CD4-positive, alpha-beta T cell treated with Interleukin-15 for 1 hour (primary cell): Measurements from ENCODE around the gene LTA.

Experiments used
- DNase-seq: peaks from one replicate; pipeline ENCODE4 v3.0.0-alpha.2; 2020

LTA gene, protein sequence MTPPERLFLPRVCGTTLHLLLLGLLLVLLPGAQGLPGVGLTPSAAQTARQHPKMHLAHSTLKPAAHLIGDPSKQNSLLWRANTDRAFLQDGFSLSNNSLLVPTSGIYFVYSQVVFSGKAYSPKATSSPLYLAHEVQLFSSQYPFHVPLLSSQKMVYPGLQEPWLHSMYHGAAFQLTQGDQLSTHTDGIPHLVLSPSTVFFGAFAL

DNA sequence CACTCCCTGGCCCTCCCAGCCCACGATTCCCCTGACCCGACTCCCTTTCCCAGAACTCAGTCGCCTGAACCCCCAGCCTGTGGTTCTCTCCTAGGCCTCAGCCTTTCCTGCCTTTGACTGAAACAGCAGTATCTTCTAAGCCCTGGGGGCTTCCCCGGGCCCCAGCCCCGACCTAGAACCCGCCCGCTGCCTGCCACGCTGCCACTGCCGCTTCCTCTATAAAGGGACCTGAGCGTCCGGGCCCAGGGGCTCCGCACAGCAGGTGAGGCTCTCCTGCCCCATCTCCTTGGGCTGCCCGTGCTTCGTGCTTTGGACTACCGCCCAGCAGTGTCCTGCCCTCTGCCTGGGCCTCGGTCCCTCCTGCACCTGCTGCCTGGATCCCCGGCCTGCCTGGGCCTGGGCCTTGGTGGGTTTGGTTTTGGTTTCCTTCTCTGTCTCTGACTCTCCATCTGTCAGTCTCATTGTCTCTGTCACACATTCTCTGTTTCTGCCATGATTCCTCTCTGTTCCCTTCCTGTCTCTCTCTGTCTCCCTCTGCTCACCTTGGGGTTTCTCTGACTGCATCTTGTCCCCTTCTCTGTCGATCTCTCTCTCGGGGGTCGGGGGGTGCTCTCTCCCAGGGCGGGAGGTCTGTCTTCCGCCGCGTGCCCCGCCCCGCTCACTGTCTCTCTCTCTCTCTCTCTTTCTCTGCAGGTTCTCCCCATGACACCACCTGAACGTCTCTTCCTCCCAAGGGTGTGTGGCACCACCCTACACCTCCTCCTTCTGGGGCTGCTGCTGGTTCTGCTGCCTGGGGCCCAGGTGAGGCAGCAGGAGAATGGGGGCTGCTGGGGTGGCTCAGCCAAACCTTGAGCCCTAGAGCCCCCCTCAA, at the start of gene LTA:
TSS of gene LTA (plus strand) at position 249 of the 871 bp plus-strand sequence. CDS start at position 703, 454 bp downstream.
- peak; percentile 85 for DNase-seq

DNA sequence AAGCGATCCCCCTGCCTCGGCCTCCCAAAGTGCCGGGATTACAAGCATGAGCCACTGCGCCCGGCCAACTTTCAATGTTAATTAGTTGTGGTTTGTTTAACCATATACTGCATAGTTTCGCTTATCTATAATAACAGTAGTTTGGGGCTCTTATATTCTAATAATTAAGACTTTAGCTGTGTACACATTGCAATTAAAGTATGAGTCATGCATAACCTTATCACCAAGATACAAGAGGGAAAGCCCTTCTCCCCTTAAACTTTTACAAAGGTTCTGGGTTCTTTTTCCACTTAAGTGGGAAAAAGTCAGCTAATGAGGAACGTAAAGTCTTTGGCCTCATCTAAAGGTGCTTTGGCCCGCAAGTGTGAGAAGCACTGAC, 46.5 kb upstream of the LTA start:
- DNase-seq, result no peak

DNA sequence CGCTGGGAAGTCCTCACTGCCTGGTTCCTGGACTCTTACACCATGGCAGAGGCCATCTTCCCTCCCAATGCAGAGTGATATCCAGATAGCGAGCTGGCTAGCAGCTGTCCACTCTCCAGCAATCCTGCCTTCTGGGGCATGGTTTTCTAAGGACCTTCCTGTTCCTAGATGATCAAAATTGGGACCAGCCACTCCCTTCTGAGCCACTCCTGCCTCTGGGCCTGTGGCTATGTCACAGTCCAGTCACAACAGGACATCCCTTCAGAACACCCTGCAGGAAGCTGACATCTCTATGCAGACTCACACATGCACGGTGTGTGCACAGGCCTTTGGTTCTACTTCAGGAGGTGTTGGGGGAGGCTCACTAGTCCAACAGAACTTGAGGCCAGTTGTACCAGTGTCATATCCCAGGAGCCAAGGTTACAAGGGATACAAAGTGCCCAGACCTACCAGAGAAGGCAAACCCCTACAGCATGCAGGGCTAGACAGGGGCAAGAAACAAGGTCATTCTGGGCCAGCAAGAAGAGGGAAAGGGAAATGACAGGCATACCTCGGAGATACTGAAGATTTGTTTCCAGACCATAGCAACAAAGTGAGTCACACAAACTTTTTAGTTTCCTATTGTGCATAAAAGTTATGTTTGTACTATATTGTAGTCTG, 46.0 kb upstream of the LTA start:
- no peak for DNase-seq

DNA sequence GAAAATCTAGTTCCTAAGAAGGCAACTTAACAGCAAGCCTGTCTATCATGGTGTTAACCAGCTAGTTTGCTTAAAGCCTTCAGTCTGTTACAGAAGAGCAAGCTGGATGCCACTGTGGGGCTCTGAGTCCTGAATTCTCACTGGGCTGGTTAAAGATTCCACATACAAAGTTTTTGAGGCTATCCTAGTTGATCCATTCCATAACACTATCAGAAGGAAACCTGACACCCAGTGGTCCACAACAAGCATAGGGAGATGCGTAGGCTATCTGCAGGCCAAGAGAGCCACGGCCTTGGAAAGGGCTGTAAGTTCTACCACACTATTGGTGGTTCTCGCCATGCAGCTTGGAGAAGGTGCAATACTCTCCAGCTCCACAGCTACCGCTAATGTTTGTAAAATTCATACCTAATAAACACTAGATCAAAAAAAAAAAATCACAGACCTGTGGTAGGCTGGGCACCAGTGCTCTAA, 43.7 kb upstream of the LTA start:
- no peak for DNase-seq

DNA sequence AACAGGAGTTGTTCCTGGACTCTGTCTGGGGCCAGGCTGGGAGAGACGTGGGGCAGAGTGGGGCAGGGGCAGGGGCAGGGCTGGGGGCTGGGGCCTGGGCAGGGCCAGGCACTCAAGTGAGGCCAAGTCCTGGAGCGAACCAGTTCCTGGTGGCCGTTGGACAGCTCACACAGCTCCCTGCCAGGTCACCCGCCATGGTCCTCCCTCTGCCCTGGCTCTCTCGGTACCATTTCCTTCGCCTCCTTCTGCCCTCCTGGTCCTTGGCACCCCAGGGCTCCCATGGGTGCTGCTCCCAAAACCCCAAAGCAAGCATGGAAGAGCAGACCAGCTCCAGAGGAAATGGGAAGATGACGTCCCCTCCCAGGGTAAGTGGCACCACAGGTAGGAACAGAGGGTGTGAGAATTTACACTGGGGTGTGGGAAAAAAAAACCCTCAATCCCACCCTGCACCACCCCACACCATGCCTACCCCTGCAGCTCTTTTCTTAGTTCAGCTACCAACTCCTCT, 43.2 kb upstream of the LTA start, which contains the start of gene MCCD1:
TSS of gene MCCD1 (plus strand) at position 142 of the 508 bp plus-strand sequence. CDS start at position 195, 53 bp downstream.
- no peak for DNase-seq

DNA sequence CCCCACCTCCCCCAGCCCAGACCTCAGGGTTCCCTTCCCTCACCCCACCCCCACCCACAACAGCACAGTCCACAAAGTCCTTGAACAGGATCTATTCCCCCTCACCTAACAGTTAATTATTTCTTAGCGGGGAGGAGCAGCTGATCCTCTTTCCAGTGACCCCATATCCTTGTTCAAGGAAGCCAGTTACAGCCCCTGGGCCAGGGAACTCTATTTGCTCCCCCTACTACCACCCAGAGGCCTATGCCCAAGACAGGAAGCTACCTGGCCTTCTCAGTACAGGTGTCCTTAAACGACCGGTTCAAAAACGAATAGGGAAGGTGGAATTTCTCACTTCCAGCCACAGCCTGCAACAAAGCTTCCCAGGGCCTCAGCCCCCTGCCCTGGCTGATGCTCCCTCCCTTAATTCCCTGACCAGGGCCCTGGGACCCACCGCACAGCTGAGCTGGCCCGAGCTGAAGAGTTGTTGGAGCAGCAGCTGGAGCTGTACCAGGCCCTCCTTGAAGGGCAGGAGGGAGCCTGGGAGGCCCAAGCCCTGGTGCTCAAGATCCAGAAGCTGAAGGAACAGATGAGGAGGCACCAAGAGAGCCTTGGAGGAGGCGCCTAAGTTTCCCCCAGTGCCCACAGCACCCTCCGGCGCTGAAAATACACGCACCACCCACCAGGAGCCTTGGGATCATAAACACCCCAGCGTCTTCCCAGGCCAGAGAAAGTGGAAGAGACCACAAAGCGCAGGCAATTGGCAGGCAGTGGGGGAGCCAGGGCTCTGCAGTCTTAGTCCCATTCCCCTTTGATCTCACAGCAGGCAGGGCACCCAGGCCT, 42.5 kb upstream of the LTA start:
- DNase-seq, result no peak

DNA sequence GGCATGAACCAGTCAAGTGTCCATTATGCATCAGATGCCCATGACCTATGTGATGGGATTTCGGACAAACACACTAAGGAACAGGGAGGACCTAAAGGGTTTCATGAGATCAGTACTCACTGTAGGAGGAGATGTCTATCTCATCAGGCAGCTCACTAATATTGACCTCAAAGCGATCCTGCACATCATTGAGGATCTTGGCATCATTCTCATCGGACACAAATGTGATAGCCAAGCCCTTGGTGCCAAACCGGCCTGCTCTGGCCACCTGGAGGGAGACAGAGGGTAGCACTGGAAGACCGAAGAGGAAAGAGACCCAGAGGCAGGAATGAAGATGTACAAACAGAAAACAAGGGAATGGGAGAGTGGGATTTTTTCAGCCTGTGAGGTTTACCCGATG, 41.4 kb upstream of the LTA start:
- no peak for DNase-seq

DNA sequence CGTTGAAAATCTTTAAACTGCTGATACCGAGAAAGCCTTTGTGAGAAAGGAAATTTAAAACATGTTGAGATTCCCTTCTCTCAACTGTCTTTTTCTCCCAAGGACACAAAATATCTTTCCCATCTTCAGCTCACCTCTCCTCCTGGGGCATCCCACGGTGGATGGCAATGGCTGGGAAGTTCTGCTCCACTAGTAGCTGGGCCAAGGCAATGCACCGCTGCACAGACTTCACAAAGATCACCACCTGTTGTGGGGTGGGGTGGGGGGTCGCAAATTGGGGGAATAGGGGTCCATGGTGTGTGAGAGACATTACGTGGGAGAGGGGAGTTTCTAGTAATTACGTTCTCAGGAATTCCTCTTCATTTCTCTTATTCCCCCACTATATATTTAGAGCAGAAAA, 40.9 kb upstream of the LTA start:
- DNase-seq, result no peak

DNA sequence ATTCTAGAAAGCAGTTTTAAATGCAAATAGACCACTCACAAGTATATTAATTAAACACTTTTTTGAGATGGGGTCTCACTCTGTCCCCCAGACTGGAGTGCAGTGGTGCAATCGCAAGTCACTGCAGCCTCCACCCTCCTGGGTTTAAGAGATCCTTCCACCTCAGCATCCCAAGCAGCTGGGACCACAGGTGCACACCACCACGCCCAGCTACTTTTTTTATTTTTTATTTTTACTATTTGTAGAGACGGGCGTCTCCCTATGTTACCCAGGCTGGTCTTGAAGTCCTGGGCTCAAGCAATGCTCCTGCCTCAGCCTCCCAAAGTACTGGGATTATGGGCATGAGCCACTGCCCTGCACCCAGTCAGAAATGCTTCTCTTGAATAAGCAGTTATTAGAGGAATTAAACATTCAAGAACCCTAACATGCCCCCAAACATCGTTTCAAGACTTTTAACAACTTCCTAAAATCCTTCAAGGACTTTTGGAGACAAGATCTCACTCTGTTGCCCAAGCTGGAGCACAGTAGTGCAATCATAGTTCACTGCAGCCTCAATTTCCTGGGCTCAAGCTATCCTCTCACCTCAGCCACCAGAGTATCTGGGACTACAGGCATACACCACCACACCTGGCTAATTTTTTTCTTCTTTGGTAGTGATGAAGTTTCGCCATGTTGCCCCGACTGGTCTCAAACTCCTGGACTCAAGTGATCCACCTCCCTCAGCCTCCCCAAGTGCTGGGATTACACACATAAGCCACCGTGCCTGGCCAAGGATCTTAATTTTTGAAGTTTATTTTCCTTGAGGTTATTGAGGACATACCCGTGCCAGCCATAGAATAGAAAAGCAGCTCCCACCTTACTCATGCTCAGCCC, 40.1 kb upstream of the LTA start:
- DNase-seq, result no peak

DNA sequence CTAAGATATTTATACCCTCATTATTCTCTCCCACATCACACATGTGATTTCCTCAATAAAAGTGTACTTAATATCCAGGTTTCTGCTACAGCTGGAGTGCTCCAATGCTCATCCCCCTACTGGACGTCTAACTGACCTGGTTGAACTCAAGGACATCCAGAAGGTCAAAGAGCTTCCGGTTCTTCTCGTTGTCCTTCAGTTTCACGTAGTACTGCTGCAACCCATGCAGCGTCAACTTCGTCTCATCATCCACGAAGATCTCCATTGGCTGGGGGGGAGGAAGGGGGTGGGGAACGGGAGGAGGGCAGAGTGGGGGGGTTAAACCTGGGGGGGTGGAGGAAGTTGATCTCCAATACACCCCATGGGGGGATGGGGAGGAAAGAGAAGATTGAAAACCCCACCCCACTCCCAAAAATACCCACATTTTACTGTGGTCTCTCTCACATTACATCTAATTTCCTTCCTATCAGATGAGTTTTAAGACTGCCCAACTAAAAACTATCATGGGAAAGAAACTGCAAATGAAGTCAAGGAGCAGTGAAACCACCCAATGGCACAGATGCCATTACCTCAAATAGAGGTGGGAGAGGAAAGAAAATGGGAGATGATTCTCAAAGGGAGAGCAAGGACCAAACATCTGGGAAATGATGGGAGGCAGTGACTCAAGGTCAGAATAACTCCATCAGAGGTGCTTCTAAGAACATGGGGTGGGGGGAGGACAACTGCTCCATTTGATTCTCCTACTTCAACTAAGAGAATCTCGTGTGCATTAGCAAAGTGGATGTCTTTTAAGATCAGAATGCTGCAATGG, 39.2 kb upstream of the LTA start:
- no peak for DNase-seq

DNA sequence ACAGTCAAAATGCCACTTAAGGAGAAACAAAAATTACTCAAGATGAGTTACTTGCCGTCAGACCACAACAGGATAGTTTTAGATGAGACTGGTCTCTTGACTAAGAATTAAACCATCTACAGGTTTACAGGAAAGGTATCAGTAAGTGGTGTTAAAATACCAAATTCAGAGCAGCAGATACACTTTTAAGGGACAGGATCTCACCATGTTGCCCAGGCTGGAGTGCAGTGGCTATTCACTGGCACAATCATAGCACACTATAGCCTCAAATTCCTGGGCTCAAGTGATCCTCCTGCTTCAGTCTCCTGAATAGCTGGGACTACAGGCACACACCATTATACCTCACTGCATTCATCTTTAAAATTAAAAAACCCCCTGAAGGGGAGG, 38.6 kb upstream of the LTA start:
- no peak for DNase-seq

DNA sequence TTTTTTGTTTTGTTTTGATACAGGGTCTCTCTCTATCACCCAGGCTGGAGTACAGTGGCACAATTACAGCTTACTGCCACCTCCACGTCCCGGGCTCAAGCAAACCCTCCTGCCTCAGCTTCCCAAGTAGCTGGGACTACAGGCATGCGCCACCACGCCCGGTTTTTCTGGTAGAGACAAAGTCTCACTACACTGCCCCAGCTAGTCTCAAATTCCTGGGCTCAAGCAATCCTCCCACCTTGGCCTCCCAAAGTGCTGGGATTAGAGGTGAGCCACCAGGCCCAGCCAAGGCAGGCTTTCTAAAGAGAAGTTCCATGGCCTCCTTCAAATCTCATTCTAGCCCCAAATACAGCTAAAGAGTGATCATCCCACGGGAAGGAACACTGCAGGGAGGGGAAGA, 38.1 kb upstream of the LTA start:
- no peak for DNase-seq

DNA sequence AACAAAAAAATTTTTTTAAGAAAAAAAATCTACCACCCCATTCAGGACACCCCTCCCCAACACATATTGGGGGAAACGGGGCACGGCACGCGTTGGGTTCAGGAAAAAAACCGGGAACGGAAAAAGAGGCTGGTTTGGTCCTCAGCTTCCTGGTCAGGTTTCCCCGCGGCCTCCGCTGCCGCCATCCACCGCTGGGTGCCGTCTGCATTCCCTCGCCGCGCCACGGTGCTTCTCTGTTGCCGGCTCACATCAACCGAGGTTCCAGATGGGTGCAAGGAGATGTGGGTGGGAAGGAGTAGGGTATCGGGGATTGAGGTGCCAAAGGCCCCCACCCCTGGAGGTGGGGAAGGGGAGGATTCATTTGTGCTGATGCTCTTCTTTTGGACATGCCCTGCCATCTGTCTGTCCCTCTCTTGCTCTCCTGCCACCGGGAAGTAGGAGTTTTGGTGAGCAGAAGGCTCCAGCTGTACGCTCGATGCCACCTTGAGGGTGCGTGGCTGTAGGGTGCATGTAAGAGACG, 37.5 kb upstream of the LTA start:
- no peak for DNase-seq

DNA sequence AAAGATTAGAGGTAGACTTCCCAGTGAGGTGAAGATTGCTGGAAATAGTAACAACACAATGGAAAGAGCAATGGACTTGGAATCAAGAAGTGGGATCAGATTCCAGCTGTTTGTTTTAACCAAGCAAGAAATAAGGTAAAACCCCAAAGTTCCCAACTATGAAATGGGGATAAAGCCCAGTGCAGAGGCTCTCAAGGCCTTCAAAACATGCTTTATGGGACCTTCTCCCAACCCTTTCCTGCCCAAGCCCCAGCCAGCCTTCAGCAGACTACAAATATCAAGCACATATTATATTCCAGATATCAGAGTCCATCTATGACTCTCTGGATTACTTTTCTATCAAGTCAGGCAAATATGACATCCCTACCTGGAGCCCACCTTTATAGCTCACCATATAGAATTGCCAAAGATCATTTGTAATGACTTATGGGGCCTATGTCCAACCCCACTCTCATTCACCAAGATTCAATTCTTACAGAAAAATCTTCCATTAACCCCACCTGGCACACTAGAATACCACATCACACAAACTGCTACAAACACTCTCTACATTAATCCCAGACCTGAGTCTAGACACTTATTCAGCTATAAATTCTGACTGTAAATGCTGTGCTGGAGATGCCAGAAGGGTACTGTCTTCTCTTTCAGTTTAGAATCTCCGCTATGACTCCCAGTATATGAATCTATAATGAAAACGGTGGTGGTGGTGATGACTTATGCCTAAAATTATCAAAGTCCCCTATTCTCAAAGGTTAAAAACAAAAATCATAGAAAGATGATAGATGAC, 36.4 kb upstream of the LTA start:
- no peak for DNase-seq

DNA sequence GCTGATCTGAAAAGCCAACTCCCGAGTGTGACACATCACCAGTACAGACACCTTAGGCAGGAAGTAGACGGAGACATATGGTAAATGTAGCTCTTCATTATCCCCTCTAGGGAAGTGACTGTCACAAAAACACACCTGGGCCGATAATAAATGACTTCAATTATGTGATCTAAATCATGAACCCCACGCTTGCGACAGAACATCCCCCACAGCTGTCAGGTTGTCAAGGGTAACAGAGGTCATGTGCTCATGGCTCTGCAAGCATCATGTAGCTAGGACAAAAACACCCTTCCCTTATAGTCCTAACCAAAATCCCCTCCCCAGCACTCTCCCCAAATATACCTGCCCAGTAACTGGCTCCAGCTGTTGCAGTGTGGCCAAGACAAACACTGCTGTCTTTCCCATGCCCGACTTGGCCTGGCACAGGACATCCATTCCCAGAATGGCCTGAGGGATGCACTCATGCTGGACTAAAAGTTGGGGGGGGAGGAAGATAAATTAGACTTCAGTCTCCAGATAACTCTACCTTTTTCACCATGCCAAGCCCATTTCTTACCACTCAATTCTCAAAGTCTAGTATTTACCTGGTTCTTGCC, 33.2 kb upstream of the LTA start:
- no peak for DNase-seq

DNA sequence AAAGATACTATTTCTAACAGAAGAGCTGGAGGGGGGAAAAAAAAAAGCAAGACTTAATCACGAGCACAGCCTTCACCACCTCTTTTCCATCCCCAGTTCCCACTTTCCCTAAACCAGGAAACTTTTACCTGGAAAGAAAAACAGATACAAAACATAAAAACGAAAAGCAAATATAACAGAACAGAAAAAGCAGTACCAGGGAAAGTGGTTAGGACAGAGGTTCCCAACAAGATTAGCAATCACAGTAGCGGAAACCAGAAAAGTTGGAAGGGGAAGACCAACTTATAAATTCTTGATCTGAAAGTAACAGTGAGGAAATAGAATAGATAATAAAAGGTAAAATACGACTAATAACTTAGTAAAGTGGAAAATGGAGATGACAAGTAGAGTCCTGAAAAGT, 31.4 kb upstream of the LTA start:
- DNase-seq, result no peak

DNA sequence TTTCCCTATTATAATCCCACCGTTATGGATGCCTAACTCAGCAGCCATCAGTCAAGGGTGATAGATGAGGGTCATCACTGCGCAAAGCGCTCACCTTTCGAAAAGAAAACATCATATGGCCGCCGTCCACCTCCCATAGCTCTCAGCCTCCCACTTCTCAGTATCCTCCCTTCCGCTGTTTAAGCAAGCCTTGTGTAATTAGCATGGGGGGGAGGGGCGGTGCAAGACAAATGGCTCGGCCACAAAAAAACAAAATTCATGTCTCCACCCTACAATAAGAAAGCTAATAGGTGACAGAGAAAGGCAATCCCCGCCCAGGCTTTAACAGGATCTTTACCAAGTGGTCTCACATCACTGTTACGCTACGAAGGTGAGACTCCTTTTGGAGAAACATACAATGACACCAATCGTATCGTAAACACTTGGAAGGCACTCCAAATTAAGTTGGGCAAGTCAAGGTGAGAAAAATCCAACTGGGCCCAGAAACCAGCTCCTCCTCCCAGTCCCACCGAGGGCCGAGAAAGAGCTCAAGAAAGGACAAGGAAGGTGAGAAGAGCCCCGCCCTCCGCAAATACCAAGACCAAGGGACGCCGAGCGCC, 30.9 kb upstream of the LTA start:
- peak; percentile 78 for DNase-seq

DNA sequence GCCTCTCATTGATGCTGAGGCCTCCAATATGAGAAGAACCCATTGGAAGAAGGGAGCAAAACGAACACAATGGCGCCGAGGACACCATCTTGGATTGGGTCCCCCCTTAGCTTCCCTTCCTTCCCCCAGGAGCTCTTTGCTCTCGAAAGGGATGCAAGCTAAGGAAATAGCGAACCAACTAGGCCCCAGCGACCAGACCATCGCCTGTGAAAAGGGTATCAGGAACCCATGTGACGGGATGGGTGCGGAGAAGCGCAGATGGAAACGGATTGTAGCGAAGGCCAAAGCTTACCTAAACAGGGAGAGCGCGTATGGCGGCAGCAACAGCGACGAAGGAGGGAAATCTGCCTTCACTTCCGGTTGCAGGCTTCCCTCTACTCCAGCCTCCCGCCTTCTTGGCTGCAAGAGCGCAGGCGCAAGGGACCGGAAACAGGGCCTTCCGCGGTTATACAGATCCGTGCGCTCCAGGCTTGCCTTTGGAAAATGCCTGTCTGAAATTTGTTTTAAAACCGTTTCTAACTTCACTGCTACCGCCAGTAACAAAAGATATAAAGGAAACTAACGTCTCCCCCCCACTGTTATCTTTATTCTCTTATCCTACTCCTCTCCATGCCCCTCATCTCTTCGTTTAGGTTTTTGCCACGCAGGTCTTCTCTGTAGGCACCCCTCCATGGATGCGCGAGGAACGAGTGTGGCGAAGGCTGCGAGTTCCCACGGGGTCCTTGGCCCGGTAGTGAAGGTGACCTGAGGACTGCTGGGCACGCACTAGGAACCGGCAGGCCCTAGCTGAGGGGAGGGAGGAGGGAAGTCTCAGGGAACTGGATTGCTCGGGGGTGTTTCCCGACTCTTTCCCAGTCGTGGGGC, 30.2 kb upstream of the LTA start, which contains the start of gene DDX39B:
TSS of gene DDX39B (minus strand) at position 346 of the 864 bp plus-strand sequence. CDS start 1,471 bp downstream, outside the sequence.
- DNase-seq, result peak; percentile 96
